KOPT-K1 (cell line): ENCODE results near the gene IRF8.
"Not testable (repeated sequence)": the region's sequence is repeated elsewhere in the genome, so short reads cannot be mapped to it uniquely, and the experiment has no call there.

Source experiments
- H3K27ac ChIP-seq: fragments of 200-600 bp; sonication (generic); 2 replicates; pipeline ENCODE4 v1.5.1; 2016; ENCODE audit warnings: antibody characterized with exemption, mild to moderate bottlenecking, low read depth, low read length; ENCODE audit not compliant: poor library complexity, severe bottlenecking
- H3K36me3 ChIP-seq: fragments of 200-600 bp; sonication (generic); 2 replicates; pipeline ENCODE4 v1.5.1; 2017; ENCODE audit warnings: antibody characterized with exemption, mild to moderate bottlenecking, low read length, moderate library complexity; ENCODE audit not compliant: insufficient read depth
- H3K9me3 ChIP-seq: fragments of 200-600 bp; sonication (generic); 2 replicates; pipeline ENCODE4 v1.5.1; 2017; ENCODE audit warnings: antibody characterized with exemption, low read length, mild to moderate bottlenecking; ENCODE audit not compliant: insufficient read depth, poor library complexity, severe bottlenecking

The IRF8 gene

GRCh38 chr16:85861095-85861825 lies 37.7 kb upstream of the IRF8 start:
- Histone ChIP-seq H3K9me3 (peaks cover 4% of the 10 kb centered on the region), H3K27ac (no peak overlapping the region), H3K36me3 (no peaks in the 10 kb centered on the region)

GRCh38 chr16:85862476-85863383 lies 36.2 kb upstream of the IRF8 start:
- Histone ChIP-seq H3K9me3 (peaks cover 4% of the 10 kb centered on the region), H3K27ac (no peak overlapping the region)

GRCh38 chr16:85863384-85863774 lies 35.6 kb upstream of the IRF8 start:
- peaks cover 4% of the 10 kb centered on the region for H3K9me3 ChIP-seq
- H3K36me3 ChIP-seq, result no peaks in the 10 kb centered on the region
- no peak overlapping the region for H3K27ac ChIP-seq

More at GRCh38 chr16:85862476-85863383, 36.2 kb upstream of the IRF8 start:
- H3K36me3 ChIP-seq, result no peaks in the 10 kb centered on the region

- H3K36me3 ChIP-seq, result no peaks in the 10 kb centered on the region
- H3K27ac ChIP-seq, result no peak overlapping the region
- peaks cover 4% of the 10 kb centered on the region for H3K9me3 ChIP-seq
Measured at GRCh38 chr16:85864965-85865364, 34.0 kb upstream of the IRF8 start.

GRCh38 chr16:85867189-85867588 lies 31.8 kb upstream of the IRF8 start:
- H3K27ac ChIP-seq, result no peak overlapping the region
- H3K36me3 ChIP-seq, result no peaks in the 10 kb centered on the region
- peaks cover 4% of the 10 kb centered on the region for H3K9me3 ChIP-seq

GRCh38 chr16:85868495-85868894 lies 30.5 kb upstream of the IRF8 start:
- H3K9me3 ChIP-seq, result peaks cover 4% of the 10 kb centered on the region
- no peaks in the 10 kb centered on the region for H3K36me3 ChIP-seq
- H3K27ac ChIP-seq, result no peak overlapping the region

- Histone ChIP-seq H3K9me3 (peaks cover 4% of the 10 kb centered on the region), H3K36me3 (no peaks in the 10 kb centered on the region), H3K27ac (no peak overlapping the region)
Measured at GRCh38 chr16:85869206-85869605, 29.8 kb upstream of the IRF8 start.

GRCh38 chr16:85869785-85870558 lies 29.0 kb upstream of the IRF8 start:
- Histone ChIP-seq H3K9me3 (peaks cover 3% of the 10 kb centered on the region), H3K36me3 (no peaks in the 10 kb centered on the region), H3K27ac (no peak overlapping the region)

- Histone ChIP-seq H3K36me3 (no peaks in the 10 kb centered on the region), H3K9me3 (no peaks in the 10 kb centered on the region), H3K27ac (no peak overlapping the region)
Measured at GRCh38 chr16:85871756-85872155, 27.2 kb upstream of the IRF8 start.

GRCh38 chr16:85872734-85873133 lies 26.2 kb upstream of the IRF8 start:
- Histone ChIP-seq H3K9me3 (no peaks in the 10 kb centered on the region), H3K27ac (no peak overlapping the region), H3K36me3 (no peaks in the 10 kb centered on the region)

- Histone ChIP-seq H3K9me3 (no peaks in the 10 kb centered on the region), H3K27ac (no peak overlapping the region), H3K36me3 (no peaks in the 10 kb centered on the region)
Measured at GRCh38 chr16:85873153-85873552, 25.8 kb upstream of the IRF8 start.

- H3K36me3 ChIP-seq, H3K27ac ChIP-seq, H3K9me3 ChIP-seq: not testable (repeated sequence)
Measured at GRCh38 chr16:85874031-85874430, 24.9 kb upstream of the IRF8 start.

GRCh38 chr16:85878407-85878806 lies 20.6 kb upstream of the IRF8 start:
- Histone ChIP-seq H3K9me3 (no peaks in the 10 kb centered on the region), H3K27ac (no peak overlapping the region), H3K36me3 (no peaks in the 10 kb centered on the region)

- Histone ChIP-seq H3K9me3 (no peaks in the 10 kb centered on the region), H3K27ac (no peak overlapping the region), H3K36me3 (no peaks in the 10 kb centered on the region)
Measured at GRCh38 chr16:85878875-85879274, 20.1 kb upstream of the IRF8 start.

- Histone ChIP-seq H3K27ac (no peak overlapping the region), H3K9me3 (no peaks in the 10 kb centered on the region), H3K36me3 (no peaks in the 10 kb centered on the region)
Measured at GRCh38 chr16:85879549-85879948, 19.4 kb upstream of the IRF8 start.
